ENCODE results near the gene TUBB6. TPM values are rescaled to one million over a fixed set of nuclear protein-coding genes. Genes with fewer than 3 reads are reported as not detected.

The TUBB6 gene
- total RNA-seq, 4 donors from 2014 or later: 245 to 506 (median 331) TPM

Small RNA genes within 50 kb of the gene (small RNA-seq; reads per million reads assigned to genes)
- not detected for gene RNU6-170P

Other genes with a start within 250 kb of the TUBB6 start
- not detected for gene ANKRD62, start 214.4 kb upstream of the TUBB6 start, total RNA-seq
- 100 to 1,000 TPM in 1 of 4 donors, 10 to 100 TPM in 3; 18.8 to 135 (median 61.6) TPM for gene CIDEA, start 53.9 kb upstream of the TUBB6 start, total RNA-seq
- gene AFG3L2, start 69.0 kb downstream of the TUBB6 start, total RNA-seq: 10 to 100 TPM; 35.7 to 54.8 (median 42.5) TPM
- 10 to 100 TPM; 11.3 to 19.9 (median 12.3) TPM for gene PRELID3A, start 99.7 kb downstream of the TUBB6 start, total RNA-seq